ENCODE measurements around the gene SGSM2. TPM values are rescaled to one million over a fixed set of nuclear protein-coding genes. Genes with fewer than 3 reads are reported as not detected.

Gene SGSM2
- total and polyA plus RNA-seq, 12 donors, result 16.3 to 393 (median 52.9) TPM

GRCh38 chr17:2399572-2400473, 62.5 kb downstream of the SGSM2 start:
- Histone ChIP-seq H3K36me3 (replicated peaks in 1 of 2) (no peaks in the 10 kb centered on the region), H3K9me3 (replicated peaks in 1 of 3) (no peaks in the 10 kb centered on the region), H3K4me3 (peak overlapping the region; percentile 72 to 95 (median 89)), H3K27me3 (no peaks in the 10 kb centered on the region), H3K4me1 (replicated peaks in 1 of 2) (peaks cover 45 to 68% of the 10 kb centered on the region in 2 donors), H3K27ac (peak overlapping the region; percentile 97 to 99 (median 98))
- no peak for TF ChIP-seq CTCF (IDR thresholded peaks at IDR 0.05)
- peak; percentile 94 to 98 for TF ChIP-seq POLR2A (IDR thresholded peaks at IDR 0.05)
- DNase-seq, result peak; percentile 96 to 98 (median 97)
- WGBS, 4 donors, result 0 to 2% (median 1%) methylated on average over 30 to 82 of the region's 82 CpGs
- intact Hi-C loops (cut with DNase I), result no loop called here

DNA sequence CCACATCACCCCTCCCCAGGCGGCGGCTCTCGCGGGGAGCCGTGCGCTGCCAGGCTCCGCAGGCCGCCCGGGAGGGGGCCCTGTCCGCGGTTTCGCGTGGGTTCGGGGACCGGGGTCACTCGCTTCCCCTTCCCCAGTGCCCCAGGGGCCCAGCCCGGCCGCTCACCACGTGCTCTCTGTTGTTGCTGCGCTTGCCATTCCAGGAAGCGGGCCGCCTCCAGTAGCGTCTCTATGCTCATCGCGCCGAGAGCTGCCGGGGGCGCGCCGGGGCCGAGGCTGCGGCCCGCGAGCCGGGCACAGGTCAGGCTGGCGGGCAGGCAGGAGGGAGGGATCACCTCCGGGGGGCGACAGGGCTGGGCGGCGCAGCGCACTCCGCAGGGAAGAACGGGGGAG, 63.2 kb downstream of the SGSM2 start:
- H3K4me1 ChIP-seq (replicated peaks in 1 of 2), result peaks cover 39 to 65% of the 10 kb centered on the region in 2 donors
- TF ChIP-seq POLR2A (IDR thresholded peaks at IDR 0.05), result no peak
- no peak for TF ChIP-seq CTCF (IDR thresholded peaks at IDR 0.05)

GRCh38 chr17:2400877-2401425, 63.6 kb downstream of the SGSM2 start, which contains the start of gene MNT:
MNT (minus strand) TSS chr17:2401060; CDS start chr17:2400712, 348 bp downstream.
- no peaks in the 10 kb centered on the region for H3K9me3 ChIP-seq (replicated peaks in 1 of 3)
- TF ChIP-seq POLR2A (IDR thresholded peaks at IDR 0.05) (peak; percentile 75 to 94), CTCF (IDR thresholded peaks at IDR 0.05) (peak in 2 of 6 experiments; percentile 16 to 51)
- 0 to 2% (median 1%) methylated on average over 14 to 51 of the region's 51 CpGs for WGBS, 4 donors
- H3K27ac ChIP-seq, result peak within 1 kb of the TSS; percentile 97 to 99 (median 98)
- DNase-seq, result peak; percentile 95 to 97 (median 96)
- no peaks in the 10 kb centered on the region for H3K36me3 ChIP-seq (replicated peaks in 1 of 2)
- peaks cover 37 to 61% of the 10 kb centered on the region in 2 donors for H3K4me1 ChIP-seq (replicated peaks in 1 of 2)
- no peaks in the 10 kb centered on the region for H3K27me3 ChIP-seq
- peak within 1 kb of the TSS; percentile 72 to 95 (median 89) for H3K4me3 ChIP-seq
- intact Hi-C loops (cut with DNase I), result no loop called here

More for the DNA sequence above, 63.2 kb downstream of the SGSM2 start:
- WGBS, 4 donors, result 0 to 2% (median 0%) methylated on average over 5 to 43 of the region's 43 CpGs
- no peaks in the 10 kb centered on the region for H3K9me3 ChIP-seq (replicated peaks in 1 of 3)
- peak overlapping the region; percentile 72 to 95 (median 89) for H3K4me3 ChIP-seq
- peak in 6 of 7 donors; percentile 63 to 78 (median 72) for DNase-seq
- no peaks in the 10 kb centered on the region for H3K36me3 ChIP-seq (replicated peaks in 1 of 2)
- H3K27ac ChIP-seq, result peak overlapping the region; percentile 97 to 99 (median 98)
- H3K27me3 ChIP-seq, result no peaks in the 10 kb centered on the region
- intact Hi-C loops (cut with DNase I), result no loop called here

All from adrenal gland (tissue), 12 donors.